CD4-positive, alpha-beta T cell treated with Interleukin-15 for 4 hours (primary cell): ENCODE results near the gene ANXA3.
"Not testable (repeated sequence)": the region's sequence is repeated elsewhere in the genome, so short reads cannot be mapped to it uniquely, and the experiment has no call there.

ENCODE experiments used
- DNase-seq: peaks from one replicate; pipeline ENCODE4 v3.0.0-alpha.2; 2020; ENCODE audit warnings: low spot score

ANXA3 gene

GRCh38 chr4:78571804-78572203 is 20.2 kb downstream of the ANXA3 start:
- no peak for DNase-seq

- no peak for DNase-seq
Observed at GRCh38 chr4:78578674-78579425, 27.3 kb downstream of the ANXA3 start.

GRCh38 chr4:78581618-78582017 is 30.0 kb downstream of the ANXA3 start:
- no peak for DNase-seq

GRCh38 chr4:78584863-78585547 is 33.4 kb downstream of the ANXA3 start:
- no peak for DNase-seq

GRCh38 chr4:78585633-78586032 is 34.1 kb downstream of the ANXA3 start:
- DNase-seq = no peak

- DNase-seq = no peak
Observed at GRCh38 chr4:78588894-78589545, 37.5 kb downstream of the ANXA3 start.

- DNase-seq = no peak
Observed at GRCh38 chr4:78591404-78591803, 39.8 kb downstream of the ANXA3 start.

GRCh38 chr4:78592088-78592783 is 40.7 kb downstream of the ANXA3 start:
- no peak for DNase-seq

GRCh38 chr4:78596111-78596742 is 44.7 kb downstream of the ANXA3 start:
- DNase-seq = no peak

- not testable (repeated sequence) for DNase-seq
Observed at GRCh38 chr4:78598431-78598830, 46.9 kb downstream of the ANXA3 start.

GRCh38 chr4:78599147-78599546 is 47.6 kb downstream of the ANXA3 start:
- DNase-seq = no peak

- DNase-seq = no peak
Observed at GRCh38 chr4:78599931-78600375, 48.4 kb downstream of the ANXA3 start.

GRCh38 chr4:78601013-78601412 is 49.4 kb downstream of the ANXA3 start:
- no peak for DNase-seq

GRCh38 chr4:78602334-78602733 is 50.8 kb downstream of the ANXA3 start:
- no peak for DNase-seq

- DNase-seq = no peak
Observed at GRCh38 chr4:78603384-78603783, 51.8 kb downstream of the ANXA3 start.

GRCh38 chr4:78604988-78605387 is 53.4 kb downstream of the ANXA3 start:
- no peak for DNase-seq

GRCh38 chr4:78606035-78606434 is 54.5 kb downstream of the ANXA3 start:
- DNase-seq = no peak

GRCh38 chr4:78606530-78607095 is 55.0 kb downstream of the ANXA3 start:
- no peak for DNase-seq

- DNase-seq = no peak
Observed at GRCh38 chr4:78608684-78609083, 57.1 kb downstream of the ANXA3 start.

GRCh38 chr4:78609580-78609979 is 58.0 kb downstream of the ANXA3 start:
- DNase-seq = no peak

GRCh38 chr4:78610546-78611214 is 59.1 kb downstream of the ANXA3 start:
- peak; percentile 2 for DNase-seq
